NCI-H2107 treated with DMSO at 0.1 percent for 48 hours (cell line): ENCODE results near the gene ASMTL.
A peak's percentile ranks its signal among the peaks of the same experiment; 100 is the strongest.
"Not testable (repeated sequence)": the region's sequence is repeated elsewhere in the genome, so short reads cannot be mapped to it uniquely, and the experiment has no call there.

Experiments
- DNase-seq: peaks from one replicate; lab custom pipeline; 2025; ENCODE audit not compliant: unreplicated experiment; lab: John Stamatoyannopoulos, UW

The ASMTL gene

GRCh38 chrX:1483843-1484637 lies 31.3 kb upstream of the ASMTL start:
- no peak for DNase-seq

DNA sequence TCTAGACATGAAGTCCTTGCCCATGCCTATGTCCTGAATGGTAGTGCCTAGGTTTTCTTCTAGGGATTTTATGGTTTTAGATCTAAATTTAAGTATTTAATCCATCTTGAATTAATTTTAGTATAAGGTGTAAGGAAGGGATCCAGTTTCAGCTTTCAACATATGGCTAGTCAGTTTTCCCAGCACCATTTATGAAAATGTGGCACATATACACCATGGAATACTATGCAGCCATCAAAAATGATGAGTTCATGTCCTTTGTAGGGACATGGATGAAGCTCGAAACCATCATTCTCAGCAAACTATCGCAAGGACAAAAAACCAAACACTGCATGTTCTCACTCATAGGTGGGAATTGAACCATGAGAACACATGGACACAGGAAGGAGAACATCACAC lies 29.8 kb upstream of the ASMTL start:
- not testable (repeated sequence) for DNase-seq

- DNase-seq: no peak
Measured at GRCh38 chrX:1481636-1482529, 29.2 kb upstream of the ASMTL start.

DNA sequence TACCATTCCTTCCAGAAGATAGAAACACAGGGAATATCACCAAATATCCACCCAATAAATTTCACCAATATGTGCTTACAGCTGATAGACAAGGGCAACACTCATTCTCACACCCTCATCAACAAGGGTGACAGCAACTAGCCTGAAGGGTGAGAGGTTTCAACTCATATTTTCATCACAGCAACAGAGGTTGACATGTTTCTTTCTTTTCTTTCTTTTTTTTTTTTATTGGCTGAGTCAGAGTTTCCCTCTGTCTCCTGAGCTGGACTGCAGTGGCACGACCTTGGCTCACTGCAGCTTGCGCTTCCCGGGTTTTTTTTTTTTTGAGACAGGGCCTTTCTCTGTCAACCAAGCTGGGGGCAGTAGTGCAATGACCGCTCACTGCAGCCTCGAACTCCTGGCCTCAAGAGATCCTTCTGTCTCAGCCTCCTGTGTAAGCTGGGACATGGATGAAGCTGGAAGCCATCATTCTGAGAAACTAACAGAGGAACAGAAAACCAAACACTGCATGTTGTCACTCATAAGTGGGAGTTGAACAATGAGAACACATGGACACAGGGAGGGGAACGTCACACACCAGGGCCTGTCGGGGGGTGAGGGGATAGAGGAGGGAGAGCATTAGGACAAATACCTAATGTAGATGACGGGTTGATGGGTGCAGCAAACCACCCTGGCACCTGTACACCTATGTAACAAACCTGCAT lies 27.5 kb upstream of the ASMTL start:
- no peak for DNase-seq

DNA sequence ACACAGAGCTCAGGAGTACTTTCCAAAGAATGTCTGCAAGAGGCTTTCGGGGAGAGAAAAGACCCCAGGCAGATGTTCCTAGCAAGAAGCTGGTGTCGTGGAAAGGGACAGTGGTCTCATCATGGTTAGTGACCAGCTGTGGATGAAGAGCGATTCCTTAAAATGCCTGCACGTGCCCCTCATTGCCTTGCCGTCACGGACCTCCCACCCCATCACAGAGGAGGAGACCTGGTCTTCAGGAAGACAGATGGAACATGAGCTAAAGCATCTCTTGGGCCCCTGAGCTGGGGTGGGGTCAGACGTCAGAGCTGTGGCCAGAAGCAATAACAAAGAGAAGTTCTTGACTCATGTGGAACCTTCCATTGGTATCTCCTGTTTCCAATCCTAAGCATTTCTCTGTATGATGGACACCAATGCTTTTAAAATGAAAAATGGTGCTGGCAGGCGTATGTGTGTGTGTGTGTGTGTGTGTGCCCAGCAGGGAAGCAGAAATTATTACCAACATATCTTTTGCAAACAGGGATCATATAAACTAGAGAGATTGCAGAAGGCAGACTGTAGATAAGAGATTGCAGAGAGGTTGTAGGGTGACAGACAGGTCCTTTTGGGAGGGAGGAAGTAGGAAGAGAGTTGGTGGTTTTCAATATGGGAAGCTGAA lies 25.2 kb upstream of the ASMTL start:
- DNase-seq: no peak

- DNase-seq: no peak
Measured at GRCh38 chrX:1477229-1477628, 24.5 kb upstream of the ASMTL start.

DNA sequence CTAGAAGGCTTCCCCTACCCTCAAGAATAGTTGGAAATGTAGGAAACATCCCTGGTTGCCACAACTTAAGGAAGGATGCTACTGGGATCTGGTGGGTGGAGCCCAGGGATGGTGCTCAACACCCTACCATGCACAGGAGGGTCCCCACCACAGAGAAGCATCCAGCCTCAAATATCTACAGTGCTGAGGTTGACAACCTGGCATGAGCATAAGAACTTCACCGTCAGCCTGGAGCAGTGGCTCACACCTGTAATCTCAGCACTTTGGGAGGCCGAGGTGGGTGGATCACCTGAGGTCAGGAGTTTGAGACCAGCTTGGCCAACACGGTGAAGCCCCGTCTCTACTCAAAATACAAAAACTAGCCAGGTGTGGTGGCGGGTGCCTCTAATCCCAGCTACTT lies 24.0 kb upstream of the ASMTL start:
- DNase-seq: no peak

GRCh38 chrX:1475881-1476280 lies 23.2 kb upstream of the ASMTL start:
- DNase-seq: no peak

DNA sequence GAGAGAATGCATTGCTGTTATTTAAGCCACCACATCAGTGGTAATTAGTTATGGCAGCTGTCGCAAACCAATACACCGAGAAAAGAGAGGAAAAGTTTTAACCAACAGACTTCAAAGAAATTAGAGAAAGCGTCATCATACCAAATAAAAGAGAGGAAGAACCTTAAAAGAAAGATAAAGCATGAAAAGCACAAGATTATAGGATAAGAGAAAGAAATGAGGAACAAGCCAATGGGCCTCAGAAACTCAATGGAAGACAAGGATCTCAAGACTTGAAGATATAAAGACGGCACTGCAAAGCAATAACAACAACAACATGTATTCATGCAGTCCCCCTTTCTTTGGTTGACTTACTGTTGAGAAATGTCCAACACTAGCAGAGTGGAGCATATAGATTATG lies 22.8 kb upstream of the ASMTL start:
- no peak for DNase-seq

- not testable (repeated sequence) for DNase-seq
Measured at GRCh38 chrX:1474593-1474992, 21.9 kb upstream of the ASMTL start.

- DNase-seq: no peak
Measured at GRCh38 chrX:1472975-1473374, 20.3 kb upstream of the ASMTL start.

- DNase-seq: peak; percentile 17
Measured at GRCh38 chrX:1468250-1468772, 15.6 kb upstream of the ASMTL start.

GRCh38 chrX:1466971-1467561 lies 14.4 kb upstream of the ASMTL start:
- no peak for DNase-seq

- no peak for DNase-seq
Measured at GRCh38 chrX:1466232-1466661, 13.5 kb upstream of the ASMTL start.

DNA sequence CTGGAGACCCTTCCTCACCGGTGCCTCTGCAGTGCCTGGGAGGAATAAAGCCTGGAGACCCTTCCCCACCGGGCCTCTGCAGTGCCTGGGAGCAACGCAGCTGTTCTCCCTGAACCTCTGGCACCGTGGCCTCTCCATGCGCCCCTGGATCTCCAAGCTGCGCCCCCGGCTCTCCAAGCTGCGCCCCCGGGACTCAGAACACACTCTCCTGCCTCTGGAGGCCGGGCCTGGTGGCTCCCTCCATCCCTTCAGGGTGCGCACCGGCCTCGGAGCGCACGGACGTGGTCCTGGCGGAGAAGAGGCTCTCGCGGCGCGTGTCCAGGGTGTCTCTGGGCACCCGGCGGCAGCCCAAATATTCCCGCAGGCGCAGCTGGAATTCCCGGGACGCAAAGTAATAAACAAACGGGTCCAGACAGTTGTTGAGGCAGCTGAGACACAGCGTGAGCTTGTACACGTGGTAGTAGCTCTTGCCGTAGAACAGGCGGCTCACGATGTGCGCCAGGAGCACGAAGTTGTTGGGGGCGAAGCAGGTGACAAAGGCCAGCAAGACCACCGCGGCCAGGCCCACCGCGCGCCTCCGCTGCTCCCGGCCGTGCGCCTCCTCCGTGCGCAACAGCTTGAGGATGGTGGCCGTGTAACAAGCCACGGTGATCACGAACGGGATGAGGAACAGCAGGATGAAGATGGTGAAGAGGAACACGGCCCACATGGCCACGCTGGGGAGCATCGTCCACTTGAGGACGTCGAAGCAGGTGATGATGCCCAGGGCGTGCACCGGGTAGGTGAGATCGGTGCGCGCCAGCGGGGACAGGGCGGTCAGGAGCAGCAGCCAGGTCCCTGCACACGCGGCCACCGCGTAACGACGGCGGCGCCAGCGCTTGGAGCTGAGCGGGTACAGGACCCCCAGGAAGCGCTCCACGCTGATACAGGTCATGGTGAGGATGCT lies 12.8 kb upstream of the ASMTL start:
- no peak for DNase-seq

GRCh38 chrX:1464971-1465285 lies 12.2 kb upstream of the ASMTL start:
- DNase-seq: no peak

DNA sequence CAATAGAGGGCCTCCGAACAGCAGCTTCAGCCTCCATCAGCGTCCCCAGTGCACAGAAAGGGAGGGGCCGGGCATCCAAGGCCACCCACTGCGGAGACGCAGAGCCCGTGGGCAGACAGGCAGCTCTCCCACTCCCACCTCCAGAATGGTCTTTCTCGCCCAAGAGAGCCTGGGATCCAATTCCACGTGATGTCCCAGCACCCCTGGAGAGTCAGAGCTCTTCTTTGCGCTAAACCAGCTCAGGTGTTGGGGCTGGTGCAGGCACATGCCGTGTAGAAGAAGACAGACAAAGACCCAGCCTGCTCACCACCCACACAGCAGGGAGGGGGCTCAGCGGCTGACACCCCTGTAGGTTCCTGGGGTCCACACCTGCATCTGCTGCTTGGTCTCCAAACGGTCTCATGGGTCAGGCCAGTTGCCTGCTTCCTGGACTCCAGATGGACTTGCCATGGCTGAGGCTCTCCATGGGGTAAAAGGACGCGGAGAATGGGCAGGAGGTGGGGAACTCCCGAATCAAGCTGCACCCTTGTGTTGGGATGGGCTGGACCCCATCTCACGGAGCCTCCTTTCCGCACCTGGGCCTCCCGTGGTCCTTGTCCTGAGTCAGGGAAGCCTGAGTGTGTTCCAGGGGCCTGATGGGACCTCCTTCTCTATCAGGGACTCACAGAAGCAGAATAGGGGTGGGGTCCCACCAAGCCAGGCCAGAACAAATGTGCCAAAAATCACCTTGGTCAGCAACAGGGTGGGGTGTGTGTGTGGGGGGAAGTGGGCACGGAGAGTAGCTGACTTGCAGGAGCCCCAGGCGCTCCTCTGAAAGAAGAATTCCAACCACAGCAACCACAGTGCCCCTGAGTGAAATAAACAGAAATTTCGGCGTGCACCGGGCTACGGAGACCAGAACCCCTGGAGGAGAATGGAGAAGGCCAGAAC lies 11.6 kb upstream of the ASMTL start:
- no peak for DNase-seq

GRCh38 chrX:1463581-1463980 lies 10.9 kb upstream of the ASMTL start:
- no peak for DNase-seq
